Measurements from ENCODE around the gene ANAPC16. TPM values are rescaled to one million over a fixed set of nuclear protein-coding genes. Genes with fewer than 3 reads are reported as not detected.

Gene ANAPC16
- total RNA-seq, 1 experiment from 2014 or later, result 144 TPM

GRCh38 chr10:72173619-72174296 is 42.1 kb upstream of the ANAPC16 start:
- Mint-ChIP-seq H3K4me1 (ENCODE audit: low read depth, unreplicated experiment) (peaks cover 19% of the 10 kb centered on the region), H3K4me3 (ENCODE audit: unreplicated experiment) (no peak overlapping the region), H3K27me3 (ENCODE audit: insufficient read depth, unreplicated experiment) (no peaks in the 10 kb centered on the region), H3K27ac (ENCODE audit: unreplicated experiment) (no peak overlapping the region), H3K36me3 (ENCODE audit: insufficient read depth, unreplicated experiment) (no peaks in the 10 kb centered on the region), H3K9me3 (ENCODE audit: unreplicated experiment) (no peaks in the 10 kb centered on the region)
- BruUV-seq (replicated peaks), result no TSS peak
- intact Hi-C loops (cut with micrococcal nuclease; ENCODE audit: unreplicated experiment), result loop anchor here (5.0 kb wide), 2 partner anchors 46 to 89 kb away; no protein-coding TSS in a partner anchor
- CTCF ChIA-PET, result interaction anchor here (1.3 kb wide), 1 partner anchor 125 kb away, joined by 4 read pairs; no protein-coding TSS in a partner anchor
- H3K4me3 ChIP-seq (ENCODE audit: low read depth, low read length), result no peak overlapping the region
- TF ChIP-seq, protein P1, sequence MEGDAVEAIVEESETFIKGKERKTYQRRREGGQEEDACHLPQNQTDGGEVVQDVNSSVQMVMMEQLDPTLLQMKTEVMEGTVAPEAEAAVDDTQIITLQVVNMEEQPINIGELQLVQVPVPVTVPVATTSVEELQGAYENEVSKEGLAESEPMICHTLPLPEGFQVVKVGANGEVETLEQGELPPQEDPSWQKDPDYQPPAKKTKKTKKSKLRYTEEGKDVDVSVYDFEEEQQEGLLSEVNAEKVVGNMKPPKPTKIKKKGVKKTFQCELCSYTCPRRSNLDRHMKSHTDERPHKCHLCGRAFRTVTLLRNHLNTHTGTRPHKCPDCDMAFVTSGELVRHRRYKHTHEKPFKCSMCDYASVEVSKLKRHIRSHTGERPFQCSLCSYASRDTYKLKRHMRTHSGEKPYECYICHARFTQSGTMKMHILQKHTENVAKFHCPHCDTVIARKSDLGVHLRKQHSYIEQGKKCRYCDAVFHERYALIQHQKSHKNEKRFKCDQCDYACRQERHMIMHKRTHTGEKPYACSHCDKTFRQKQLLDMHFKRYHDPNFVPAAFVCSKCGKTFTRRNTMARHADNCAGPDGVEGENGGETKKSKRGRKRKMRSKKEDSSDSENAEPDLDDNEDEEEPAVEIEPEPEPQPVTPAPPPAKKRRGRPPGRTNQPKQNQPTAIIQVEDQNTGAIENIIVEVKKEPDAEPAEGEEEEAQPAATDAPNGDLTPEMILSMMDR (IDR thresholded peaks at IDR 0.05; ENCODE audit: insufficient read depth in 1 of 2, low read depth in 1 of 2, low read length in 1 of 2, severe bottlenecking in 1 of 2, unreplicated experiment in 1 of 2), result no peak
- H3K4me1 ChIP-seq, result peaks cover 24% of the 10 kb centered on the region
- H3K27me3 ChIP-seq (replicated peaks; ENCODE audit: control insufficient read depth, insufficient read depth, low read length), result no peaks in the 10 kb centered on the region
- H3K9me3 ChIP-seq, result no peaks in the 10 kb centered on the region
- H3K36me3 ChIP-seq (ENCODE audit: control insufficient read depth, insufficient read depth, low read length), result peaks cover 2% of the 10 kb centered on the region; the same call in 1 of the 2 replicates
- POLR2A ChIA-PET, result no interaction called here
- DNase-seq, result no peak

GRCh38 chr10:72174297-72174662 is 41.5 kb upstream of the ANAPC16 start:
- CTCF ChIA-PET, result interaction anchor here (1.3 kb wide), 1 partner anchor 126 kb away, joined by 4 read pairs; no protein-coding TSS in a partner anchor
- TF ChIP-seq, protein P1 (IDR thresholded peaks at IDR 0.05; ENCODE audit: insufficient read depth in 1 of 2, low read depth in 1 of 2, low read length in 1 of 2, severe bottlenecking in 1 of 2, unreplicated experiment in 1 of 2), result no peak
- Mint-ChIP-seq H3K9me3 (ENCODE audit: unreplicated experiment) (no peaks in the 10 kb centered on the region), H3K4me3 (ENCODE audit: unreplicated experiment) (no peak overlapping the region), H3K4me1 (ENCODE audit: low read depth, unreplicated experiment) (peaks cover 19% of the 10 kb centered on the region), H3K27me3 (ENCODE audit: insufficient read depth, unreplicated experiment) (no peaks in the 10 kb centered on the region), H3K27ac (ENCODE audit: unreplicated experiment) (no peak overlapping the region), H3K36me3 (ENCODE audit: insufficient read depth, unreplicated experiment) (no peaks in the 10 kb centered on the region)
- no peak for DNase-seq
- Histone ChIP-seq H3K27me3 (replicated peaks; ENCODE audit: control insufficient read depth, insufficient read depth, low read length) (no peaks in the 10 kb centered on the region), H3K4me3 (ENCODE audit: low read depth, low read length) (no peak overlapping the region), H3K9me3 (no peaks in the 10 kb centered on the region), H3K36me3 (ENCODE audit: control insufficient read depth, insufficient read depth, low read length) (peaks cover 2% of the 10 kb centered on the region; the same call in 1 of the 2 replicates), H3K4me1 (peaks cover 24% of the 10 kb centered on the region)
- BruUV-seq (replicated peaks), result no TSS peak
- POLR2A ChIA-PET, result no interaction called here
- intact Hi-C loops (cut with micrococcal nuclease; ENCODE audit: unreplicated experiment), result loop anchor here (5.0 kb wide), 2 partner anchors 47 to 88 kb away; no protein-coding TSS in a partner anchor

DNA sequence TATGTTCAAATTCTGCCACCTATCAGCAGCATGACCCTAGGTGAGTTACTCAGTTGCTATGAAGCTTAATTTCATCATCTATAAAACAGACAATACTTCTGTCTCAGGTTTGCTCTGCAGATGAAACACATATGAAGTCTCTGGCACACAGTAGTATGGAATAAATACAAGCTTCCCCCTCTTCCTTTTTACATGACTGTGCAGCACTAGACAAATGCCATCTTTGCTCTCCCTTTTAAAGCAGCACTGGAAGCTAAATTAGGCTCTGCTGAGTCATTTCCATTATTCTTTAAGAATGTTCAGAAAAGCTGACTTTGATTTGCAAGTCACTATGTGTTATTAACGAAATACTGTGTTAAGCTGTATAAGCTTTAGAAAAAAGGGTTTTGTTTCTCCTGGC is 40.7 kb upstream of the ANAPC16 start:
- Mint-ChIP-seq H3K9me3 (ENCODE audit: unreplicated experiment) (no peaks in the 10 kb centered on the region), H3K4me3 (ENCODE audit: unreplicated experiment) (no peak overlapping the region), H3K27me3 (ENCODE audit: insufficient read depth, unreplicated experiment) (no peaks in the 10 kb centered on the region), H3K27ac (ENCODE audit: unreplicated experiment) (no peak overlapping the region), H3K36me3 (ENCODE audit: insufficient read depth, unreplicated experiment) (no peaks in the 10 kb centered on the region), H3K4me1 (ENCODE audit: low read depth, unreplicated experiment) (peaks cover 16% of the 10 kb centered on the region)
- H3K4me1 ChIP-seq, result peaks cover 17% of the 10 kb centered on the region
- POLR2A ChIA-PET, result interaction anchor here (0.6 kb wide), 1 partner anchor 63 kb away, joined by 4 read pairs; no protein-coding TSS in a partner anchor
- TF ChIP-seq, protein P1 (IDR thresholded peaks at IDR 0.05; ENCODE audit: insufficient read depth in 1 of 2, low read depth in 1 of 2, low read length in 1 of 2, severe bottlenecking in 1 of 2, unreplicated experiment in 1 of 2), result no peak
- H3K36me3 ChIP-seq (ENCODE audit: control insufficient read depth, insufficient read depth, low read length), result peaks cover 2% of the 10 kb centered on the region; the same call in 1 of the 2 replicates
- DNase-seq, result no peak
- CTCF ChIA-PET, result interaction anchor here (1.3 kb wide), 1 partner anchor 127 kb away, joined by 4 read pairs; no protein-coding TSS in a partner anchor
- BruUV-seq (replicated peaks), result no TSS peak
- no peak overlapping the region for H3K4me3 ChIP-seq (ENCODE audit: low read depth, low read length)
- intact Hi-C loops (cut with micrococcal nuclease; ENCODE audit: unreplicated experiment), result no loop called here
- no peaks in the 10 kb centered on the region for H3K27me3 ChIP-seq (replicated peaks; ENCODE audit: control insufficient read depth, insufficient read depth, low read length)
- no peaks in the 10 kb centered on the region for H3K9me3 ChIP-seq
